Right cardiac atrium (tissue), 5 donors: Measurements from ENCODE around the gene ACOD1. TPM values are rescaled to one million over a fixed set of nuclear protein-coding genes. Genes with fewer than 3 reads are reported as not detected.

Experiments used
- ATAC-seq, 2 donors: fragments of 200-7000 bp; cut with Tn5 transposase; one replicate each; pipeline versions ENCODE4 v1.8.0 to v1.9.1; 2020; ENCODE audit warnings: moderate library complexity in 2 of 2, mild to moderate bottlenecking in 1 of 2
- DNase-seq, 3 donors: peaks; one replicate each; pipeline ENCODE4 v3.0.0-alpha.2; 2020
- H3K27ac ChIP-seq: one replicate; pipeline ENCODE4 v1.5.1; 2013; ENCODE audit warnings: mild to moderate bottlenecking, low read length, control low read depth, moderate library complexity
- H3K27me3 ChIP-seq: one replicate; pipeline ENCODE4 v1.6.1; 2013; ENCODE audit not compliant: control insufficient read depth, insufficient read depth
- H3K4me1 ChIP-seq: one replicate; pipeline ENCODE4 v1.6.1; 2013; ENCODE audit warnings: low read length; ENCODE audit not compliant: control insufficient read depth, insufficient read depth
- H3K4me3 ChIP-seq: one replicate; pipeline ENCODE4 v1.5.1; 2013; ENCODE audit warnings: low read length, control low read depth
- H3K9me3 ChIP-seq: one replicate; pipeline ENCODE4 v1.6.1; 2013; ENCODE audit warnings: low read length; ENCODE audit not compliant: control insufficient read depth
- WGBS: extraction: QIAGEN DNeasy Blood & Tissue Kit; methylation state at CpG from one replicate; pipeline ENCODE4 v1.1.7; 2013; 5-methylcytosine and 5-hydroxymethylcytosine counted together
- intact Hi-C, 4 donors: fragments of 100-400 bp; cut with DNase I; formaldehyde crosslinking; loops; one replicate each; pipeline versions ENCODE4 v1.11.0 to v1.14.0; 2022 to 2023
- polyA plus RNA-seq: library from polyadenylated mRNA; stranded (reverse); fragments of 200-250 nt; gene quantifications from one replicate; pipeline ENCODE4 v1.2.3, GENCODE V29; 2013
- total RNA-seq, 4 donors: library from RNA; stranded (reverse); fragmentation: NEBNext Ultra II Directional; extraction: Animal tissue kit (Norgen Biotek cat#: 25700); gene quantifications; one replicate each; pipeline ENCODE4 v1.2.1, GENCODE V29; 2021
- donor health status: healthy with polysubstance abuse.
- donor health status: DM: no; HTN: yes; CAD: no.
- donor health status: DM: no; HTN: no; CAD: no.
- donor health status: DM: no; HTN: yes; CAD: no; lungs with severe emphysema.
- donor health status: DM: yes; HTN: yes; CAD: no.

The ACOD1 gene
- total and polyA plus RNA-seq, 5 donors, result not detected

- H3K9me3 ChIP-seq, result no peaks in the 10 kb centered on the region
- DNase-seq (no peak), ATAC-seq (peak in 1 of 2 donors; percentile 49)
- intact Hi-C loops, result loop anchor here in 2 of 4 donors (10.0 kb wide), 1 partner anchor 1097 kb away; no protein-coding TSS in a partner anchor
- no peak overlapping the region for H3K4me3 ChIP-seq
- WGBS, result 40% methylated on average over 19 of the region's 19 CpGs
- H3K27me3 ChIP-seq, result no peaks in the 10 kb centered on the region
- H3K4me1 ChIP-seq, result peaks cover 4% of the 10 kb centered on the region
- H3K27ac ChIP-seq, result no peak overlapping the region
Measured at GRCh38 chr13:76971851-76972829, 23.8 kb downstream of the ACOD1 start.

GRCh38 chr13:76973920-76974617, 25.8 kb downstream of the ACOD1 start:
- ATAC-seq, result no peak
- no peak for DNase-seq
- H3K9me3 ChIP-seq, result no peaks in the 10 kb centered on the region
- no peaks in the 10 kb centered on the region for H3K27me3 ChIP-seq
- peaks cover 4% of the 10 kb centered on the region for H3K4me1 ChIP-seq
- intact Hi-C loops, result loop anchor here in 2 of 4 donors (10.0 kb wide), 1 partner anchor 1099 kb away; no protein-coding TSS in a partner anchor
- no peak overlapping the region for H3K4me3 ChIP-seq
- WGBS, result 93% methylated on average over 6 of the region's 6 CpGs
- H3K27ac ChIP-seq, result no peak overlapping the region

DNA sequence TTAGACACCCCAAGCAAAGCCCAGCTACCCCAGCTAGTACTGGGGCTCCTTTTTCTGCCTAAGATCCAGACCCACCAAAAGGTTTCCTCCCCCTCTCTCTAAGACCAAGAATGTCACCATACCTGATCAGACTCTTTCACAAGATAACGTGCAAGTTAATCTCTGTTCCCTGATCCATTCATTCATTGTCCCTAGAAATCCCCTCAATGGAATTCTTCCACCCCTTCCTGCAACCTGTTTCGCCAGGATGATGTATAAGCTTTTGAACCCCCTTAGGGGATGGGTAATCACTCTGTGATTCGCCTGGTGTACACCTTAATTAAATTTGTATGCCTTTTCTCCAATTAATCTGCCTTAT, 26.3 kb downstream of the ACOD1 start:
- Histone ChIP-seq H3K4me3 (no peak overlapping the region), H3K9me3 (no peaks in the 10 kb centered on the region), H3K27ac (no peak overlapping the region), H3K27me3 (no peaks in the 10 kb centered on the region), H3K4me1 (peaks cover 4% of the 10 kb centered on the region)
- no peak for DNase-seq
- WGBS, result 95% methylated on average over 3 of the region's 3 CpGs
- no peak for ATAC-seq
- intact Hi-C loops, result loop anchor here in 2 of 4 donors (10.0 kb wide), 1 partner anchor 1100 kb away; no protein-coding TSS in a partner anchor

DNA sequence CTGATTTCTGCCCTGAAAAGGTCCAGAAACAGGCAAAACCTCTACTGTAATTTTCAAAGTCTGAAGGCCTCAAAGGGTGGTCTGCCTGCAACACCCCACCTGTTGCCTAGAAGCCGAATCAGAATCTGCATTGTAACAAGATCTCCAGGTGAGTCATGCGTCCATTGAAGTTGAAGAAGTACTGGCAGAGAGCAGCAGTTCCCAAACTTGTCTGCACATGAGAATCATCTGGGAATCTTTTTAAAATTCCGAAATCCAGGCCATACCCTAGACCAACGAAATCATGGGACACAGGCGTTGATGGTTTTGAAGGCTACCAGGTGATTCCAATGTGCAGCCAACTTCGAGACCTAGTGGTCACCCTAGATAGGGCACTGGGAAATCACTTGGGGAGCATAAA, 27.6 kb downstream of the ACOD1 start:
- peaks cover 4% of the 10 kb centered on the region for H3K4me1 ChIP-seq
- H3K27me3 ChIP-seq, result no peaks in the 10 kb centered on the region
- intact Hi-C loops, result loop anchor here in 2 of 4 donors (10.0 kb wide), 1 partner anchor 1101 kb away; no protein-coding TSS in a partner anchor
- 93% methylated on average over 6 of the region's 6 CpGs for WGBS
- no peak overlapping the region for H3K27ac ChIP-seq
- ATAC-seq, result no peak
- H3K4me3 ChIP-seq, result no peak overlapping the region
- H3K9me3 ChIP-seq, result no peaks in the 10 kb centered on the region
- no peak for DNase-seq

- H3K4me3 ChIP-seq, result no peak overlapping the region
- peaks cover 4% of the 10 kb centered on the region for H3K4me1 ChIP-seq
- H3K27me3 ChIP-seq, result no peaks in the 10 kb centered on the region
- intact Hi-C loops, result loop anchor here in 2 of 4 donors (10.0 kb wide), 1 partner anchor 1102 kb away; no protein-coding TSS in a partner anchor
- no peaks in the 10 kb centered on the region for H3K9me3 ChIP-seq
- no peak overlapping the region for H3K27ac ChIP-seq
- WGBS, result 67% methylated on average over 8 of the region's 8 CpGs
- no peak for ATAC-seq
- no peak for DNase-seq
Measured at GRCh38 chr13:76976490-76976889, 28.2 kb downstream of the ACOD1 start.

DNA sequence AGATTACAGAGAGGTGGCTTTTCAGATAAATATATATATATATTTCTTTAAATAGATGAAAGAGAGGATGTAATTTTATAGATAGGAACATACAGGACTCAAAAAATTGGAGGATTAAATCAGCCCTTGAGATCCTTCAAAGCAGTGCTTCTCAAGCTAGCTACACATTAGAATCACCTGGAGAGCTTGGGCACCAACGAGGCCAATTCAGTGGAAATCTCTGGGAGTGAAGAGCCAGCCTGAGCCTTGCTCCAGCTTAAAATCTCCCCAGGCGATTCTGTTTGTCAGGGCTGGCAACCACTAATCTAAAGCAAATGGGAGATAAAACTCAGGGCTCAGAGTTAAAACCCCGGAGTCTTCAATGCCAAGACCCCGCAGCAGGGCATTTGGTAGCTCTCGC, 28.6 kb downstream of the ACOD1 start:
- no peak overlapping the region for H3K4me3 ChIP-seq
- intact Hi-C loops, result loop anchor here in 2 of 4 donors (10.0 kb wide), 1 partner anchor 1102 kb away; no protein-coding TSS in a partner anchor
- H3K9me3 ChIP-seq, result no peaks in the 10 kb centered on the region
- peaks cover 4% of the 10 kb centered on the region for H3K4me1 ChIP-seq
- WGBS, result 70% methylated on average over 5 of the region's 5 CpGs
- ATAC-seq, result no peak
- no peak overlapping the region for H3K27ac ChIP-seq
- DNase-seq, result no peak
- no peaks in the 10 kb centered on the region for H3K27me3 ChIP-seq

DNA sequence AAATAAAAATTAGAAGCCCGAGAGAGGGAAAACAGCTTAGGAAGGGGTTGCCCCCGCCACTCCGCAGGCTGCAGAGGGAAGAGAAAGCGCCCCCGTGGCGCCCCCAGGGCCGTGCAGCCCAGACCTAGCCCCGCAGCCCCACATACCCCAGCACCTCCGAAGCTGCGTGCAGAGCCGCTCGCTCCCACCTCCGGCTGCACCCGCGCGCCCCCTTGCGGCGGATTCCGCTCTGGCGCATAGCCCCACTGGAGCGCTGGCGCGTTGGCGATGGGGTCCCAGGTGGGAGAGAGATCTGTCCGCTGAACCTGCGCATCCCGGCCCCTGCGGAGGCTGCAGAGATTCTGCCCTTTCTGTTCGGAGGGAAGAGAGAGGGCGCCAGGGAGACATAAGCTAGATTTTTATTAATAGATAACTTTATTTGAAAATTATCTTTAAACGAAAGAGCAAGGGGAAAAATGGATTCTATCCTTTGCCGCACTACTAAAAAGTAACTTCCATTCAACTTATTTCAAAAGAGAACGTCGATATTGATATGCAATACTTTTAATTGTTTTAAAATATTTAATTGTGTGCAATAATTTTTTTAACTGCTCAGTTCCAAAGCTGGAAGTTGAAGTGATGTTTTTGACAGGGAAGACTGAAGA, 31.9 kb downstream of the ACOD1 start:
- no peak overlapping the region for H3K27ac ChIP-seq
- no peaks in the 10 kb centered on the region for H3K4me1 ChIP-seq
- DNase-seq, result peak; percentile 80 to 93 (median 92)
- no peaks in the 10 kb centered on the region for H3K27me3 ChIP-seq
- no peaks in the 10 kb centered on the region for H3K9me3 ChIP-seq
- intact Hi-C loops, result no loop called here
- WGBS, result 4% methylated on average over 34 of the region's 34 CpGs
- H3K4me3 ChIP-seq, result no peak overlapping the region
- peak; percentile 96 to 97 for ATAC-seq

GRCh38 chr13:76982061-76982460, 33.8 kb downstream of the ACOD1 start:
- Histone ChIP-seq H3K27ac (no peak overlapping the region), H3K4me1 (no peaks in the 10 kb centered on the region), H3K27me3 (no peaks in the 10 kb centered on the region), H3K4me3 (no peak overlapping the region), H3K9me3 (no peaks in the 10 kb centered on the region)
- no peak for ATAC-seq
- WGBS, result 46% methylated on average over 6 of the region's 6 CpGs
- intact Hi-C loops, result no loop called here
- DNase-seq, result no peak

DNA sequence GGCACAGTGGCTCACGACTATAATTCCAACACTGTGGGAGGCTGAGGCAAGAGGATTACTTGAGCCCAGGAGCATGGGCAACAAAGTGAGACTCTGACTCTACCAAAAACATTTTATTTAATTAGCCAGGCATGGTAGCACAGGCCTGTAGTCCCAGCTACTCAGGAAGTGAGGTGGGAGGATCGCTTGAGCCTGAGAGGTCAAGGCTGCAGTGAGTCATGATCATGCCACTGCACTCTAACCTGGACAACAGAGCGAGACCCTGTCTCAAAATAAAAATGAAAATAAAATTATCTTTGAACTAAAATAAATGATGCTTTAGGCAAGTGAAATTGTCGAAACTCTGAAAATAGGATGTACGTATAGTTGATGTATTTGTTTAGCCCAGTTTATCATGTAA, 35.4 kb downstream of the ACOD1 start:
- intact Hi-C loops, result no loop called here
- no peaks in the 10 kb centered on the region for H3K4me1 ChIP-seq
- H3K27me3 ChIP-seq, result no peaks in the 10 kb centered on the region
- H3K27ac ChIP-seq, result no peak overlapping the region
- DNase-seq (no peak), ATAC-seq (no peak)
- 75% methylated on average over 5 of the region's 5 CpGs for WGBS
- H3K4me3 ChIP-seq, result no peak overlapping the region
- no peaks in the 10 kb centered on the region for H3K9me3 ChIP-seq

GRCh38 chr13:76991432-76991795, 43.1 kb downstream of the ACOD1 start:
- DNase-seq (peak in 2 of 3 donors; percentile 35 to 66), ATAC-seq (peak; percentile 23 to 48)
- peak overlapping the region; percentile 56 for H3K4me3 ChIP-seq
- H3K27me3 ChIP-seq, result no peaks in the 10 kb centered on the region
- no peaks in the 10 kb centered on the region for H3K9me3 ChIP-seq
- peak overlapping the region; percentile 61 for H3K27ac ChIP-seq
- WGBS, result 28% methylated on average over 15 of the region's 15 CpGs
- peaks cover 2% of the 10 kb centered on the region for H3K4me1 ChIP-seq
- intact Hi-C loops, result no loop called here
